Endometrium (tissue), 2 donors: ENCODE results near the gene SYT10.
"Not testable (repeated sequence)": the region's sequence is repeated elsewhere in the genome, so short reads cannot be mapped to it uniquely, and the experiment has no call there.

Experiments used
- FAIRE-seq: peaks from 2 replicates; lab custom pipeline; 2012; peaks lifted over from hg19 to GRCh38; lab: Jason Lieb, UNC
- donor health status: control.
- donor health status: control.

Gene SYT10, protein sequence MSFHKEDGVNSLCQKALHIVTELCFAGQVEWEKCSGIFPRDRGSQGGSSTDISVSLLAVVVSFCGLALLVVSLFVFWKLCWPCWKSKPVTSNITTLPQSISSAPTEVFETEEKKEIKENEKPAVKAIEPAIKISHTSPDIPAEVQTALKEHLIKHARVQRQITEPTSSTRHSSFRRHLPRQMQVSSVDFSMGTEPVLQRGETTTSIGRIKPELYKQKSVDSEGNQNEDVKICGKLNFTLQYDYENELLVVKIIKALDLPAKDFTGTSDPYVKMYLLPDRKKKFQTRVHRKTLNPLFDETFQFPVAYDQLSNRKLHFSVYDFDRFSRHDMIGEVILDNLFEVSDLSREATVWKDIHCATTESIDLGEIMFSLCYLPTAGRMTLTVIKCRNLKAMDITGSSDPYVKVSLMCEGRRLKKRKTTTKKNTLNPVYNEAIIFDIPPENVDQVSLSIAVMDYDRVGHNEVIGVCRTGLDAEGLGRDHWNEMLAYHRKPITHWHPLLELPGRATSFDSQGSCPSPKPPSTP

DNA sequence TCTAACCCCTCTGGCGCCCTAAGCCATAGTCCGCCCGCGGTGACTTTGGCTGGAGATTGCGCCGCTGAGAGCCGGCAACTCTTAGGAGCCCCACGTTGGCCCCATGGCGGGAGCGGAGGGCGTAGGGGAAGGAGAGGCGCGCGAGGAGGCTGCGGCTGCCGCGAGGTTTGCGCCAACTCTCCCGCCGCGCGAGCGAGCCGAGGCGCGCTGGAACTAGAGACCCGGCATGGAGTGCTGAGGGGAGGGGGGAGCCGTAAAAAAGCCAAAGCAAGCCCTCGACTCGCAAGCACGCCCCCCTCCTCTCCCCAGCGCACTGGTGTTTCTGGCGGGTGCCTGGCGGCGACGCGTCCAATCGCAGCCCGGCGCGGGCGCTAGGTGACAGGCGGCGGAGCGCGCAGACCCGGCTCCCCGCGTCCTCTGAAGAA, at the start of gene SYT10:
Gene SYT10 (minus strand): TSS at position 233 of the 425 bp plus-strand sequence. CDS start 297 bp downstream, outside the sequence.
- no peak for FAIRE-seq

DNA sequence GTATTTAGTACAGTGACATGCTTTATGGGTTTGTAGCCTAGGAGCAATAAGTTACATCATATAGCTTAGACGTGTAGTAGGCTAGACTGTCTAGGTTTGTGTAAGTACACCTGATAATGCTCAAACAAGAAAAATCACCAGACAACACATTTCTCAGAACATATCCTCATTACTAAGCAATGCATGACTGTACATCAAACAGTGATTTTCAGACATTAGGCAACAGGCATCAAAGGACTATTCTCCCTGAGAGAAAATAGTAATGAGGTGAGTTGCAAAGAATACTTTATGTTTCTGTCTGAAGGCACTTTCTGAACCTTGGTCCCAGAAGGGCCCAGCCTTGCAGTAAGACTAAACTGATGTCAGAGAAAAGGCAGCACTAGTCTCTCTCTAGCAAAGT, 48.4 kb upstream of the SYT10 start:
- no peak for FAIRE-seq

DNA sequence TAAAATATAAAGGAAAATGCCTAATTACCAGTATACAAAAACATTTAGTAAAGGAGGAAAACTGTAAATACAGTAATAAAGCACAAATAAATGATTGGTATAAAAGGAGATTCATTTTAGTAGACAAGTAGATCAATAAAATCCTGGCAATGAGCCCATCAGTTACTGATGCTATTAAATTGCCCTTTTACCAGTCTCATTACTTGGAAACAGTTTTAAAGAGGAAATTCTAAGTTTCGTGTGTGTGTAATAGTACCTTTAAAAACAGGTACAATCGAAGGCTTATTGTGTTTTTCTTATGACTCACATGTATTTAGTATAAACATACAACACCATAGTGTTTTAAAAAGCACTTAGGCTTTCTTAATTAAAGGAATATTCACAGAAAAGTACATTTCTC, 46.4 kb upstream of the SYT10 start:
- no peak for FAIRE-seq

DNA sequence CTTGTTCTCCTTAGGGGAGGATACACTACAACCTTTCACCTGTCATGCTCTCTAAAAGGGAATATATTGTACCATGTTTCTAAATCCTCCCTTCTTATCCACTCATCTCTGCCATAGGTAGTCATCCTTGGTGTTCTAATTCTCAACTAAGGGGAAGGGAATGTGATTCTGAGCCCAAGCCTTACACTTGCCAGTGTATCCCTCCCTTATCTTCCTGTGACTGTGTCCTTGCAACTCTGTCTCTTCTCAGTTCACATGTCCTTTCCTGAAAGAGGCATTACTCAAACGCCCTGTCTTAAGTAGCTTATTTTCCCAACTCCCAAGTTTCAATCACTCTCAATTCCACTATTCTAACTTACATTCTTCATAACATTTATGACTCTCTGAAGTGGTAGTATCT, 44.5 kb upstream of the SYT10 start:
- no peak for FAIRE-seq

DNA sequence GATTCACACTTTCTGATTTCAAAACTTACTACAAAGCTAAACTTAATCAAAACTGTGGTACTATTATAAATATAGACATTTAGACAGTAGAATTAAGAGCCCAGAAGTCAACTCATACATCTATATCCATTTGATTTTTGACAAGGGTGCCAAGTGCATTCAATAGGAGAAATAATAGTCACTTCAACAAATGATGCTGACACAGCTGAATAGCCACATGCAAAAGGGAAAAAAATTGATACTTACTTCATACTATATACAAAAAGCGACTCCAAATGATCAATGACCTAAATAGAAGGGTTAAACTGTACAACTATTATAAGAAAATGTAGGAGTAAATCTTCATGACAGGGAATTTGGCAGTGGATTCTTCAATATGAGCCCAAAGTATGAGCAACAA, 40.7 kb upstream of the SYT10 start:
- FAIRE-seq: no peak

DNA sequence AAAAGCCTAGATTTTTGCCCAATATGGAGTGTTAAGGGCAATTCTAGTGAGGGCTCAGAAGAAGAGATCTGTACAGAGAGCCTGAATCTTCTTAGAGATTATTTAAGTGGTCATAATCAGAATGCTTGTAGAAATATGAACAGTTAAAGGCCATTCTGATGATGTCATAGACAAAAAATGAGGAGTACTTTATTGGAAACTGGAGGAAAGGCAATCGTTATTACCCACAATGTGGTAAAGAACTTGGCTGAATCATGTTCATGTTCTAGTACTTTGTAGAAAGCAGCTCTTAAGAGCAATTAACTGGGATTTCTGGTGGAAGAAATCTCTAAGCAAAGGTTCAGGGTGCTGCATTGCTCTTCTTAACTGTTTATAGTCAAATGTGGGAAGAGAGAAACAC, 36.4 kb upstream of the SYT10 start:
- no peak for FAIRE-seq

DNA sequence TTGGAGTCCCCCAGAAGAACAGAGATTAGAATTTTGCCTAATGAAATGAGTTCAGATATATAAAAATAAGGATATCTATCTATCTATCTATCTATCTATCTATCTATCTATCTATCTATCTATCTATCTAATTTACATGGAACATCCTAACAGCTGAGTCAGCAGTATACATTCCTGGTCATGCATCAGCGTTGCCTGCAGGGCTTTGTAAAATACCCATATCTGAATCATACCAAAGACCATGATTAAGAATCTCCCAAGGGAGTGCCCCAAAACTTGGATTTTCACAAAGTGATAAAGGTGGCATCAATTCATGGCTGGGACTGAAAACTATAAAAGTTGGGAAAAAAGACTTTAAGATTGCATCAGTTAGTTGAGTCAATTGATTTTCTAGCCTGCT, 32.7 kb upstream of the SYT10 start:
- no peak for FAIRE-seq

DNA sequence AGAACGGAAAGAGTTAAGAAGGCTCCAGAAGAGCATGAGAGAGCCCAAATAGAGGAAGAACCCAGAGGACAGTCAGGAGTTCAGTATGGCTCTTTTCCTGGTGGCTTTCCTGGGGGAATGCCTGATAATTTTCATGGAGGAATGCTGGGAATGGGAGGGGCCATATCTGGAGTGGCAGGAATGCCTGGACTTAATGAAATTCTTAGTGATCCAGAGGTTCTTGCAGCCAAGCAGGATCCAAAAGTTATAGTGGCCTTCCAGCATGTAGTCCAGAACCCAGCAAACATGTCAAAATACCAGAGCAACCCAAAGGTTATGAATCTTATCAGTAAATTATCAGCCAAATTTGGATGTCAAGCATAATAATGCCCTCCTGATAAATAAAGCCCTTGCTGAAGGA, 15.5 kb upstream of the SYT10 start:
- FAIRE-seq: no peak

DNA sequence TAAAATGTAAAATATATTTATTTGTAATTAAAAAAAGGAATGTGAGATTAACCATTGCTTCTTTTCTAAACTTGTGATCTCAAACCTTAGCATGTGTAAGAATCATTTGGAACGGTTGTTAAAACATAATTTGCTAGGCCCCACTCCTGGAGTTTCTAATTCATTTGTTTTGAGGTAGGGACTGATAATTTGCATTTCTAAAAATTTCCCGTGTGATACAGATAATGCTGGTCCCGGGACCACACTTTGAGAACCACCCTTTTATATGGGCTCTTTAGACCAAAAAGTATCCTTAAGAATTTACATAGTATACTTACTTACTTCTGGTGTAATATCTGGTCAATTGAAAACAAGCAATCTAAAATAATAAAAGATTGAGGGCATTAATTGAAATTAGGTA, 10.9 kb upstream of the SYT10 start:
- no peak for FAIRE-seq

DNA sequence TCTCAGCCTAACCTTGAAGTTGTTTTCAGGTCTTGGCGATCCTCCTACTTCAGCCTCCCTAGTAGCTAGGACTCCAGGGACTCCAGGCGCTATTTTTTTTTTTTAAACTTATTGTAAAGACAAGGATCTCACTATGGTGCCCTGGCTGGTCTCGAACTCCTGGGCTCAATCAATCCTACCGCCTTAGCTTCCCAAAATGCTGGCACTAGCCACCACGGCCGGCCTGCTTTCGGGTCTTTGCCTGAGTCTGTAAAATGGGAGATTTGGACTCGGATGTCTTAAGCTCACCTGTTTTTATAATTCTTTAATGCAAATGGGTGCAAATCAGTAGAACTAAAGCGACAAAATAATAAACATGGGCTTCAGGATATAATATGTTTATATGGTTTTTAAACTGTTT, 858 bp upstream of the SYT10 start:
- FAIRE-seq: no peak

DNA sequence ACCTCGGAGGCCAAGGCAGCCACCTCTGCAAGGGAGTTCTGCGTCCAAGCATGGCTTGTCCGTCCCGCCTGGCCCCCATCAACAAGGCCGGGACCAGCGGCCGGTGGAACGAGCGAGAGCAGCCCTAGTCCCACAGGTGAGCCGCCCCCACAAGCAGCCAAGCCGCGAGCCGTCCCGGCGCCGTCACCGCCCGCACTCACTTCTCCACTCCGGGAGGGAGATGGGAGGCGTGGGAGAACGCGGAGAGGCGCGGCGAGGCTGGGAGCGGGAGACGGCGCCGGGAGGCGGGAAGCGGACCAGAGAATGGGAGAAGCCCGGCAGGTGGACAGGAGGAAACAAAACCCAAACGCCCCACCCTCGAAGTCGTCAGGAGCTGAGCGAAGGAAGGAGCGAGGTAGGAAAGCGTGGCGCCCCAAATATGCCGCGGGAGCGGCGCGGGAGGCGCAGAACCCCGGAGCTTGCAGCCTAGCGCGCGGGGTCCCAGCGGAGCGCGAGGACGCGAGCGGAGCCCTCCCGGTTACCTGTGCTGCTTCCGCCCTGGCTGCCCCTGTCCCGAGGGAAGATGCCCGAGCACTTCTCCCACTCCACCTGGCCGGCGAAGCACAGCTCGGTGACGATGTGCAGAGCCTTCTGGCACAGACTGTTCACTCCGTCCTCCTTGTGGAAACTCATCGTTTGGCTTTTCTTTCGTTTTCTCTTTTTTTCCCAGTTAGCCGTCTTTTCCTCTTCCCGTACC, 600 bp downstream of the SYT10 start:
- no peak for FAIRE-seq

DNA sequence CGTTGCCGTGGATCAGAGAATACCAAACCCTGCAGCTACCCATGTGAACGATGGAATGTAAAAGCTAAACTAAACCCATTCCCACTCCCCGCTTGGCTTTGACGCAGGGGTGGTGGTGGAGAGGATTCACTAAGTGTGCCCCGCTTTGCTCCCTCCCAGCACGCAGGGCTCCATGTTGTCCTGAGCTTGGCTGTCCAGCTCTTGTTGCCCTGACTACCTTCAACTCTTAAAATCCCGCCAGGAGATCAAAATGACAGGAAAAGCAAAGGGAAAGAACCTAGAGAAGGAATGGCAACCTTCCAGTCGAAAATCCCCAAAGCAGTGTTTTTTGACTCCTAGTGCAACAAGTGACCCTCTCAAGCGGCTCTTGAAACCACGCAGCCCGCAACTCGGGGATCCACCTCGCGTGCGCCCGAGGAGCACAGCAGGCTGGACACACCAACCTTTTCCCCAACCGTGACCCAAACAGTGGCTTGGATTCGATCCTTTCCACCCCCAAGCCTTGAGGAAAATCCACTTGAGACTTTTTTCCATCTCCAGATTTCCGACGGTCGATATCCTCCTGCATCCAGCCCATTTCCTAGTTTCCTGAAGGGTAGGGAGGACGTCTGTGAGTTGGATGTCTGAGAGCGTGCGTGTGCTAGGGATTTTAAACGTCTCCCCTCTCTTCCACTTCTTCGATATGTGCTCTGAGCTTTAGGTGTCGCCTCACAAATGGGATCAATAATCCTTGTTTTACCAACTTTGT, 1.4 kb downstream of the SYT10 start:
- FAIRE-seq: no peak

DNA sequence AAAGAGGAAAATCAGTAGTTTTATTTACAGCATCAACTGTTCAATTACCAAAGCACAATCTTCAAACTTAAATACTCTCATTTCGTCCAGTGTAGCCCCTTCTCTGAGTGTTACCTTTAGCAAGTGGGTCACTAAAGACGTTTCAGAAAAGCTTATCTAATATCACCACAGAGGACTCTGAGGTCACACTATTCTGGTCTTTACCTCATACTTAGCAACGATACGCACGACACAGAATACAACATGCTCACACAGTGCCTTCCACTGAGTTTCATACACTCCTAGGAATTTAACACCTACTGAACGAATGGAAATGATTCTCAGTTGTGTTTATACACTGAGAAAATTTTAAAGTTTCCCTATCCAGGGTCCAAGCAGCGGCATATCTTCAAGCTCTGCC, 2.0 kb downstream of the SYT10 start:
- FAIRE-seq: no peak

DNA sequence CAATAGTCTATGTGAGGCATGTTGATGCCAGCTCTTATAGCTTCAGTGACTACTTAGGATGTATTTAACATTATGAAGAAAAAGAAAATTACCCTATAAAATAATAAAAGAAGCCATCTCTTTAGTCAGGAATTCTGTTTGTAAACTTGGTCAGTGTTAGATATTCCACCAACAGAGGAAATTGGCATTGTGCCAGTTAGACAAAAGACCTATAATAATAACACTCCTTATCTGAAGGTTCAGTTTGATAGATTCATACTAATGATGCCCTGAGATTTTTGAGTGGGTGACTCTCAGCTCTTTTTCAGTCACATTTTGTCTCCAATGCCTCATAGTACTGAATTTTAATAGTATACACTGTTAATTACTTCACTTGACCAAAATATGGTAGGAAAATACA, 6.6 kb downstream of the SYT10 start:
- no peak for FAIRE-seq

DNA sequence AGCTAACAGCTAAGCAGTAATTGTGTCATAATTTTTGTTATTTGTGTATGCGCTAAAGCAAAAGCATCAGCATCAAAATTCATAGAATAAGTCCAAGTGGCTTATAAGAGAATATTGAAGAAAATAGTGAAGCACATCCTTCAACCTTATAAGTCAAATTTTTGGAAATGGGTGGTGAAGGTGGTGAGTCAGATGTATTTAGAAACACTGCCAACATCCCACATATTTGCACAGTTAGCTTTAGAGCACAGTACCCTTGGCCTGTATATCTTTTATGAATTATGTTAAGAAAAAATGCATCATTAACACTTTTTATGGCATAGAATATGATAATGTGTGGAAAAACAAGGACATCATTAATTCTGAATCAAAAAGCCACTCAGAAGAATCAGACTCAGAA, 8.0 kb downstream of the SYT10 start:
- FAIRE-seq: no peak

DNA sequence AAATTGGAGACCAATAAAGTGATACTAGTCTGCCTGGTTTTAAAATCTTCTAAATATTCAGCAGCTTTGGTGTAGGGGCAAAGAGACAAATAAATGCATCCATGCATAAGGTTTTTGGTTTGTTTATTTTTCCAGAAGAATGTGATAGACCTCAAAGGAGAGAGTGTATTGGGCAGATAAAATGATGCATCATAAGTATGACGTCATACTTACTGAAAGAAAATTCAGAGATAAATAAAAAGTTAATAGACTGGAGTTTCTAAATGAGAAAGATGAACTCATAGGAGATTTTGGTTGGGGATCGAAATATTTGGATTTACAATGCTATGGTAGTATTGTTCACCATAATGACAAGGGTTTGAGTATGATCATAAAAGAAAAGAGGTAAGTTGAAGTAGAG, 10.2 kb downstream of the SYT10 start:
- no peak for FAIRE-seq

DNA sequence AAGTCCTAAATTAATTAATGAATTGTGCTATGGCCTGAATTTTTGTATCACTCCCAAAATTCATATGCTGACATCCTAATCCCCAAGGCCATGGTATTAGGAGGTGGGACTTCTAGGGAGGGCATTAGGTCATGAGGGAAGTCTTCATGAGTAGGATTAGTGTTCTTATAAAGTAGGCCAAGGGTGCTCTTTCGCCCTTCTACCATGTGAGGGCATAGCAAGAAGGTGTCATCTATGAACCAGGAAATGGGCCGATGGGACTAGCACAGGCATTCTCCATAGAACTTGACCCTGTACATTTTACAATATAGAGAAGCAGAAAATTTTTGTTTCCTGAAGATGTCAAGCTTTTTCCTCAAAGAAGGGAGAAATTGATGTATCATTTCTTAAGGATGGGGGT, 12.5 kb downstream of the SYT10 start:
- no peak for FAIRE-seq

DNA sequence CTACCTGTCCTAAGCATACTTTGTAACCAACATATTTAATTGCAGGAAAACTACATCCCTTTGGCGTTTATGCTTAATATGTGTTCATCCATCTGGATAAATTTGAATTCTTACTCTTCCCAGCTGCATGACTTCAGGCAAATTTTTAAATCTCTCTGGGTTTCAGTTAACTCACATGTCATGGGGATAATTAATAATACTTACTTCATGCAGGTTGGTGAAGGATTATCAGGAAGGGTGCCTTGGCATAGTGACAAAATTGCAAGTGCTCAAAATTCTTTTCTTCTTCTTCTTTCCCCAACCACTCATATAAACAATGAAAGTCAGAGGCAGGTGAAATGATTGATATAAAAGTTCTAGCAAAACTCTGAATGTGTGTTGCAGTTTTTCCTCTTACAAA, 15.9 kb downstream of the SYT10 start:
- no peak for FAIRE-seq

DNA sequence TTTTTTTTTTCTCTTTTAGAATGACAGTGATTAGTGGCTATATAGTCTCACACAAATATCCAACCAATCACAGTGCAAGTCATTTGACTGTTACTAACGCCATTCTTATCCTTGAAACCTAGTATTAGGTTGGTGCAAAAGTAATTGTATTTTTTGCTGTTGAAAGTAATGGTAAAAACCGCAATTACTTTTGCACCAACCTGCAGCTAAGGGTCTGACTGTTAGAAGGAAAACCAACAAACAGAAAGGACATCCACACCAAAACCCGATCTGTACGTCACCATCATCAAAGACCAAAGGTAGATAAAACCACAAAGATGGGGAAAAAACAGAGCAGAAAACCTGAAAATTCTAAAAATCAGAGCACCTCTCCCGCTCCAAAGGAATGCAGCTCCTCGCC, 27.2 kb downstream of the SYT10 start:
- not testable (repeated sequence) for FAIRE-seq

DNA sequence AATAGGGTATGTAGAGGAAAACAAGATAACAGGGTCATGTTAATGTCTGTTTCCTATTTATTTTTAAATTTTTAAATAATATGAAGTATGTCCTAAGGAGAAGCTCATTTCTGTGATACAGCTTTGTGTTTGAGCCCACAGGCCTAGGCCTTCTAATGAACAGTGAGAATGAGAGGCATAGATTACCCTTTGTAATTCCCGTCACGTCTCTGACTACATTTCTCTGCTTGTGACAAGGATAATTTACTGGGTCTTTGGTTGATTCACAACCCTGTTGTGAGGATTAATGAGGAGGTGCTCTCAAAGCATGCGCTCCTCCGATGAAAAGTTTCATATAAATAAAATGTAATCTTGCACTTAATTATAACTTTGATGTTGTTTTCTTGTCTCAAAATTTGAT, 56.1 kb downstream of the SYT10 start:
- no peak for FAIRE-seq

DNA sequence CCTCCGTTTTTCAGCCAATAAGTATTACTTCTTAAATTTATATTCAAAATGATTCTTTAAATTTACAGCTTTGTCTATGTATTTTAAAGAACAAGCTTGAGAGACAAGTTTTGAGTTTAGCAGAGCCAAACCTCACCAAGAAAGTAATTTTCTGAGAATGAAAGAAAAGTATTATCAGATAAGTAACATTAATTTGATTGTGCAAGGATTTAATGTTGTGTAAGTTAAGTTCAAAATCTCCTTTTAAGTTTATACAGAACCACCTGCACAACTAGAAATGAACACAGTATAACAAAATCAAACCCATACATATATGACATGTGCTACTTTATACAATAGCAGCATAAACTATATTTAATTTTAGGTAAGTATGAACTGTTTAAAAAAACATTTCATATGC, 63.5 kb downstream of the SYT10 start:
- no peak for FAIRE-seq

DNA sequence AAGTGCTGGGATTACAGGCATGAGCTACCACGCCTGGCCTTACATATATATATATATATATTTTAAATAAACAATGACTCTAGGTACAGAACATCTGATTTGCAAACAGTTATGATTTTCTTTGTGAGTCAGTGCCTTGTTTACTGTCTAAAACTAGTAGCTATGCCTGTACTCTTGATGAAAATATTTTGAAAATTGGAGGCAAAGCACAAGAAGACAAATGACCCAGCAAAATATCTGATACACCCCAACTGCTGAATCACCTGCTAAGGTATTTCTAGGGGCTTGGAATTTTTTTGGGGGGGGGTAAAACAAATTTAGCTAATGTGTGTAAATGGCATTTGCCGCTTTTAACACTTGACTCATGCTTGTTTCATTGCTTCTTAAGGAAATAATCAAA, 69.3 kb downstream of the SYT10 start:
- FAIRE-seq: no peak

DNA sequence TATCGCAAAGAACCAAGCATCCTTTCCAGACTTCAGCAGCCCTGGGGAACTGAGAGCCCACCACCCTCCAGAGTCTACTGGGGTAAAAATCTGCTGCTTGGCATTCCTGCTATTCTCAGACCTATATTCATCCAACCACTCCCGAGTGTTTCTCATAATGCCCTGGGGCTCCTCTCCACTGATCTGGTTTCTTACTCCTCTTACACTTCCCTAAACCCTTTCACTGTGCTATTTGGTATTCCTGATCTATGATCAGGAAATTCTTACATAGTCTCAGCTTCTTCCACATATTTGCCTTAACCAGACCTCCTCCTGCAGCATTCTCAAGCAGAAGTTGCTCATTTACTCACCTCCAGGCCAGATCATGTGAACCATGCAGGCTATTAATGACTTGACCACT, 82.4 kb downstream of the SYT10 start:
- no peak for FAIRE-seq
